Colonic mucosa (tissue), 4 donors: ENCODE data around the gene NAP1L4. TPM values are rescaled to one million over a fixed set of nuclear protein-coding genes. Genes with fewer than 3 reads are reported as not detected.

ENCODE experiments used
- DNase-seq: peaks from one replicate; pipeline ENCODE4 v3.0.0-alpha.2; 2020
- H3K27ac ChIP-seq: fragments of 200-600 bp; one replicate; pipeline ENCODE4 v1.8.0; 2021
- H3K27me3 ChIP-seq: fragments of 200-600 bp; one replicate; pipeline ENCODE4 v1.8.0; 2021
- H3K36me3 ChIP-seq: fragments of 200-600 bp; one replicate; pipeline ENCODE4 v1.8.0; 2021
- H3K4me1 ChIP-seq: fragments of 200-600 bp; one replicate; pipeline ENCODE4 v1.8.0; 2021; ENCODE audit warnings: mild to moderate bottlenecking
- H3K4me3 ChIP-seq: fragments of 200-600 bp; one replicate; pipeline ENCODE4 v1.8.0; 2021
- H3K9ac ChIP-seq, 2 donors: one replicate each; pipeline ENCODE4 v1.7.0; 2013; ENCODE audit warnings: control low read depth in 2 of 2, low read depth in 2 of 2, low read length in 2 of 2
- H3K9me3 ChIP-seq: fragments of 200-600 bp; one replicate; pipeline ENCODE4 v1.8.0; 2021
- CTCF ChIP-seq: fragments of 200-600 bp; IDR thresholded peaks from one replicate; pipeline ENCODE4 v1.8.0; 2022; ENCODE audit warnings: antibody characterized with exemption, mild to moderate bottlenecking
- intact Hi-C: fragments of 100-400 bp; cut with DNase I; formaldehyde crosslinking; loops from one replicate; pipeline ENCODE4 v1.14.1; 2022
- total RNA-seq, 2 donors: library from RNA; stranded (reverse); fragmentation: NEBNext Ultra II Directional in 1 of 2; extraction: Animal tissue kit (Norgen Biotek cat#: 25700) in 1 of 2; gene quantifications; one replicate each; pipeline ENCODE4 v1.2.1, GENCODE V29; 2021
- donor health status: healthy.
- donor health status: DM: no; HTN: no; CAD: no.
- donor health status: DM: no; HTN: no; CAD: no.

The NAP1L4 gene
- total RNA-seq, 2 donors from 2014 or later = 96.1 to 134 TPM

- Histone ChIP-seq H3K9me3 (no peaks in the 10 kb centered on the region), H3K4me3 (peak overlapping the region; percentile 78), H3K27ac (peak overlapping the region; percentile 94), H3K4me1 (peaks cover 13% of the 10 kb centered on the region), H3K27me3 (no peaks in the 10 kb centered on the region), H3K36me3 (no peaks in the 10 kb centered on the region), H3K9ac (peak overlapping the region; percentile 77 to 86)
- TF ChIP-seq CTCF = no peak
- DNase-seq = no peak
- intact Hi-C loops = no loop called here
These were observed 90.8 kb downstream of the NAP1L4 start for GRCh38 chr11:2901196-2901796.

GRCh38 chr11:2899080-2899783, 92.9 kb downstream of the NAP1L4 start:
- Histone ChIP-seq H3K4me1 (peaks cover 10% of the 10 kb centered on the region), H3K27ac (peak overlapping the region; percentile 57), H3K36me3 (no peaks in the 10 kb centered on the region), H3K9me3 (no peaks in the 10 kb centered on the region), H3K27me3 (no peaks in the 10 kb centered on the region), H3K4me3 (no peak overlapping the region), H3K9ac (no peak overlapping the region)
- intact Hi-C loops = loop anchor here (5.0 to 10.0 kb wide), 2 partner anchors 467 to 704 kb away; no protein-coding TSS in a partner anchor
- no peak for TF ChIP-seq CTCF
- DNase-seq = no peak

GRCh38 chr11:2898366-2899079, 93.6 kb downstream of the NAP1L4 start:
- Histone ChIP-seq H3K9ac (peak overlapping the region in 1 of 2 donors; percentile 40), H3K36me3 (no peaks in the 10 kb centered on the region), H3K27ac (peak overlapping the region; percentile 57), H3K9me3 (no peaks in the 10 kb centered on the region), H3K4me1 (peaks cover 10% of the 10 kb centered on the region), H3K4me3 (no peak overlapping the region), H3K27me3 (no peaks in the 10 kb centered on the region)
- DNase-seq = peak; percentile 58
- TF ChIP-seq CTCF = no peak
- intact Hi-C loops = loop anchor here (5.0 to 10.0 kb wide), 2 partner anchors 466 to 704 kb away; no protein-coding TSS in a partner anchor

- no peak for TF ChIP-seq CTCF
- Histone ChIP-seq H3K27ac (no peak overlapping the region), H3K27me3 (no peaks in the 10 kb centered on the region), H3K9me3 (no peaks in the 10 kb centered on the region), H3K4me1 (peaks cover 8% of the 10 kb centered on the region), H3K36me3 (no peaks in the 10 kb centered on the region), H3K4me3 (no peak overlapping the region), H3K9ac (no peak overlapping the region)
- intact Hi-C loops = loop anchor here (5.0 to 10.0 kb wide), 2 partner anchors 465 to 702 kb away; no protein-coding TSS in a partner anchor
- no peak for DNase-seq
These were observed 95.1 kb downstream of the NAP1L4 start for GRCh38 chr11:2897048-2897447.

GRCh38 chr11:2896047-2896446, 96.1 kb downstream of the NAP1L4 start:
- no peak overlapping the region for H3K9ac ChIP-seq
- intact Hi-C loops = loop anchor here (5.0 to 10.0 kb wide), 2 partner anchors 464 to 701 kb away; no protein-coding TSS in a partner anchor
- TF ChIP-seq CTCF = no peak
- H3K27me3 ChIP-seq = no peaks in the 10 kb centered on the region
- no peak for DNase-seq
- H3K4me3 ChIP-seq = no peak overlapping the region
- H3K4me1 ChIP-seq = peaks cover 10% of the 10 kb centered on the region
- H3K36me3 ChIP-seq = no peaks in the 10 kb centered on the region
- no peaks in the 10 kb centered on the region for H3K9me3 ChIP-seq
- no peak overlapping the region for H3K27ac ChIP-seq
